ENCODE results near the gene HS6ST1.

- no peak for TF ChIP-seq CTCF (conservative IDR thresholded peaks at IDR 0.05 in 1 of 2, IDR thresholded peaks at IDR 0.05 in 1 of 2; ENCODE audit: low read depth in 1 of 2, low read length in 2 of 2)
- TF ChIP-seq EZH2 (IDR thresholded peaks at IDR 0.05; ENCODE audit: low read length, missing control alignments), result no peak
These were observed 80.6 kb downstream of the HS6ST1 start for GRCh38 chr2:128237911-128238697.
